Measurements from ENCODE around the gene HID1. TPM values are rescaled to one million over a fixed set of nuclear protein-coding genes. Genes with fewer than 3 reads are reported as not detected.
A peak's percentile ranks its signal among the peaks of the same experiment; 100 is the strongest.

Gene HID1
- 3.5 and 5.0 TPM in 2 replicates for total RNA-seq (ENCODE audit: low replicate concordance)

GRCh38 chr17:74972107-74972972, at the start of gene HID1:
HID1 (minus strand) TSS chr17:74972759; CDS start chr17:74972656, 103 bp downstream.
- peaks cover 69% of the 10 kb centered on the region for H3K27me3 ChIP-seq

GRCh38 chr17:75020331-75021110, 48.0 kb upstream of the HID1 start:
- peaks cover 4% of the 10 kb centered on the region for H3K4me1 Mint-ChIP-seq
- no peaks in the 10 kb centered on the region for H4K20me1 ChIP-seq (ENCODE audit: low read depth)
- H3K9ac ChIP-seq = no peak overlapping the region
- H3K27me3 ChIP-seq = no peaks in the 10 kb centered on the region
- H3K79me2 ChIP-seq (ENCODE audit: low read depth) = peaks cover 2% of the 10 kb centered on the region
- no peaks in the 10 kb centered on the region for H3F3A ChIP-seq (ENCODE audit: low read depth)
- H3K27ac ChIP-seq = no peak overlapping the region
- H3K9me3 Mint-ChIP-seq = no peaks in the 10 kb centered on the region
- H3K36me3 Mint-ChIP-seq = peaks cover 28% of the 10 kb centered on the region
- peaks cover 4% of the 10 kb centered on the region for H3K27me3 Mint-ChIP-seq (ENCODE audit: insufficient read depth, low read depth)
- no peak for DNase-seq (ENCODE audit: low spot score)
- no peak overlapping the region for H2AFZ ChIP-seq (replicated peaks)
- no peak overlapping the region for H3K4me2 ChIP-seq
- H3K36me3 ChIP-seq = no peaks in the 10 kb centered on the region
- no peaks in the 10 kb centered on the region for H3K4me1 ChIP-seq
- TF ChIP-seq EZH2phosphoT487 (IDR thresholded peaks at IDR 0.05) = no peak
- no peak for TF ChIP-seq EZH2 (IDR thresholded peaks at IDR 0.05)
- TF ChIP-seq CTCF (IDR thresholded peaks at IDR 0.05) = no peak
- no peak overlapping the region for H3K4me3 Mint-ChIP-seq
- H3K4me3 ChIP-seq = no peak overlapping the region
- no peaks in the 10 kb centered on the region for H3K9me3 ChIP-seq (ENCODE audit: low read depth)
- peak overlapping the region; percentile 83 for H3K27ac Mint-ChIP-seq

More at GRCh38 chr17:74972107-74972972, at the start of gene HID1:
- Mint-ChIP-seq H3K4me3 (peak within 1 kb of the TSS; percentile 84), H3K36me3 (no peaks in the 10 kb centered on the region), H3K27me3 (ENCODE audit: insufficient read depth, low read depth) (peaks cover 32% of the 10 kb centered on the region), H3K4me1 (peaks cover 7% of the 10 kb centered on the region), H3K27ac (no peak within 1 kb of the TSS), H3K9me3 (no peaks in the 10 kb centered on the region)
- TF ChIP-seq CTCF (IDR thresholded peaks at IDR 0.05) (no peak), EZH2phosphoT487 (IDR thresholded peaks at IDR 0.05) (peak; percentile 29), EZH2 (IDR thresholded peaks at IDR 0.05) (no peak)
- Histone ChIP-seq H3K79me2 (ENCODE audit: low read depth) (no peaks in the 10 kb centered on the region), H2AFZ (replicated peaks) (peak within 1 kb of the TSS; percentile 97), H3K4me1 (no peaks in the 10 kb centered on the region), H3F3A (ENCODE audit: low read depth) (peaks cover 6% of the 10 kb centered on the region), H3K36me3 (no peaks in the 10 kb centered on the region), H3K4me3 (peak within 1 kb of the TSS; percentile 85), H3K9me3 (ENCODE audit: low read depth) (no peaks in the 10 kb centered on the region), H3K9ac (no peak within 1 kb of the TSS), H4K20me1 (ENCODE audit: low read depth) (no peaks in the 10 kb centered on the region), H3K4me2 (peak within 1 kb of the TSS; percentile 98), H3K27ac (no peak within 1 kb of the TSS)
- peak; percentile 91 for DNase-seq (ENCODE audit: low spot score)

GRCh38 chr17:75019710-75020109, 47.2 kb upstream of the HID1 start:
- no peaks in the 10 kb centered on the region for H3K9me3 Mint-ChIP-seq
- peaks cover 10% of the 10 kb centered on the region for H3K79me2 ChIP-seq (ENCODE audit: low read depth)
- TF ChIP-seq EZH2phosphoT487 (IDR thresholded peaks at IDR 0.05) = no peak
- TF ChIP-seq CTCF (IDR thresholded peaks at IDR 0.05) = no peak
- no peak for TF ChIP-seq EZH2 (IDR thresholded peaks at IDR 0.05)
- no peaks in the 10 kb centered on the region for H4K20me1 ChIP-seq (ENCODE audit: low read depth)
- DNase-seq (ENCODE audit: low spot score) = no peak
- no peak overlapping the region for H3K4me3 Mint-ChIP-seq
- H3K4me3 ChIP-seq = no peak overlapping the region
- H3K9ac ChIP-seq = no peak overlapping the region
- peaks cover 29% of the 10 kb centered on the region for H3K36me3 Mint-ChIP-seq
- peaks cover 4% of the 10 kb centered on the region for H3K27me3 Mint-ChIP-seq (ENCODE audit: insufficient read depth, low read depth)
- no peak overlapping the region for H2AFZ ChIP-seq (replicated peaks)
- no peaks in the 10 kb centered on the region for H3K9me3 ChIP-seq (ENCODE audit: low read depth)
- peaks cover 5% of the 10 kb centered on the region for H3K4me1 Mint-ChIP-seq
- peak overlapping the region; percentile 67 for H3K27ac Mint-ChIP-seq
- H3K36me3 ChIP-seq = no peaks in the 10 kb centered on the region
- H3K27ac ChIP-seq = no peak overlapping the region
- H3K4me2 ChIP-seq = no peak overlapping the region
- no peaks in the 10 kb centered on the region for H3K27me3 ChIP-seq
- no peaks in the 10 kb centered on the region for H3F3A ChIP-seq (ENCODE audit: low read depth)
- H3K4me1 ChIP-seq = no peaks in the 10 kb centered on the region
